CD4-positive, CD25-positive, alpha-beta regulatory T cell (primary cell): ENCODE results near the gene WRNIP1. TPM values are rescaled to one million over a fixed set of nuclear protein-coding genes. Genes with fewer than 3 reads are reported as not detected.

Experiments used
- ATAC-seq, 2 donors: fragments of 150-1000 bp; cut with Tn5 transposase; one replicate each; pipeline ENCODE4 v1.10.0; 2021; ENCODE audit warnings: low read depth in 2 of 2, moderate number of reproducible peaks in 2 of 2, moderate library complexity in 1 of 2
- DNase-seq, 3 donors: peaks; one replicate each; pipeline versions ENCODE4 v3.0.0 to v3.0.0-alpha.2; 2012 to 2022; ENCODE audit warnings: mixed read lengths in 1 of 3
- H3K27ac ChIP-seq: one replicate; pipeline ENCODE4 v1.7.0; 2013; ENCODE audit warnings: mild to moderate bottlenecking, low read length; ENCODE audit not compliant: insufficient read depth, poor library complexity, severe bottlenecking
- H3K27me3 ChIP-seq: one replicate; pipeline ENCODE4 v1.7.0; 2013; ENCODE audit warnings: low read length; ENCODE audit not compliant: control insufficient read depth, insufficient read depth
- H3K36me3 ChIP-seq: one replicate; pipeline ENCODE4 v1.7.0; 2013; ENCODE audit warnings: mild to moderate bottlenecking, low read length, moderate library complexity; ENCODE audit not compliant: control insufficient read depth, insufficient read depth
- H3K4me1 ChIP-seq: 2 replicates; pipeline ENCODE4 v1.7.0; 2013; ENCODE audit warnings: mild to moderate bottlenecking, low read length; ENCODE audit not compliant: insufficient read depth, control insufficient read depth, poor library complexity, severe bottlenecking
- H3K4me3 ChIP-seq: one replicate; pipeline ENCODE4 v1.7.0; 2013; ENCODE audit warnings: low read depth, mild to moderate bottlenecking, low read length, moderate library complexity
- H3K9me3 ChIP-seq, 2 experiments: 1 replicate in 1 of 2; 2 replicates in 1 of 2; pipeline ENCODE4 v1.7.0; 2013; ENCODE audit warnings: low read length in 2 of 2, mild to moderate bottlenecking in 1 of 2, moderate library complexity in 1 of 2; ENCODE audit not compliant: control insufficient read depth in 2 of 2
- H3K27ac Mint-ChIP-seq, 3 donors: one replicate each; pipeline ENCODE4 v1.8.0; 2020 to 2022; ENCODE audit warnings: mild to moderate bottlenecking in 3 of 3, mixed read lengths in 3 of 3, moderate library complexity in 2 of 3
- H3K27me3 Mint-ChIP-seq: one replicate; pipeline ENCODE4 v1.8.0; 2022; ENCODE audit warnings: mild to moderate bottlenecking, mixed read lengths
- H3K36me3 Mint-ChIP-seq: one replicate; pipeline ENCODE4 v1.8.0; 2020; ENCODE audit warnings: mixed read lengths
- H3K4me1 Mint-ChIP-seq, 4 donors: one replicate each; pipeline ENCODE4 v1.8.0; 2020 to 2022; ENCODE audit warnings: mixed read lengths in 4 of 4, mild to moderate bottlenecking in 1 of 4
- H3K4me3 Mint-ChIP-seq, 4 donors: one replicate each; pipeline ENCODE4 v1.8.0; 2020 to 2022; ENCODE audit warnings: mild to moderate bottlenecking in 4 of 4, mixed read lengths in 4 of 4, moderate library complexity in 3 of 4
- H3K9me3 Mint-ChIP-seq, 7 donors: one replicate each; pipeline ENCODE4 v1.8.0; 2020 to 2022; ENCODE audit warnings: mixed read lengths in 7 of 7, mild to moderate bottlenecking in 3 of 7, moderate library complexity in 2 of 7
- polyA plus RNA-seq, 4 donors: library from polyadenylated mRNA; unstranded; fragments of 300-500 nt; fragmentation: Illumina TruSeq; gene quantifications; one replicate each; pipeline ENCODE4 v1.2.3, GENCODE V29; 2021
- total RNA-seq: library from RNA; stranded (reverse); gene quantifications from one replicate; pipeline ENCODE4 v1.2.3, GENCODE V29; 2022

WRNIP1 gene
- total RNA-seq, result 31.5 TPM
- polyA plus RNA-seq, result 10 to 100 TPM; 29.6 to 36.7 (median 32.7) TPM

- Mint-ChIP-seq H3K36me3 (peaks cover 8% of the 10 kb centered on the region), H3K27me3 (peaks cover 19% of the 10 kb centered on the region), H3K4me1 (peaks cover 36 to 55% (median 42%) of the 10 kb centered on the region in 4 donors), H3K9me3 (no peaks in the 10 kb centered on the region), H3K27ac (peak within 1 kb of the TSS; percentile 96 to 97 (median 97)), H3K4me3 (peak within 1 kb of the TSS; percentile 94 to 99 (median 94))
- Histone ChIP-seq H3K4me3 (peak within 1 kb of the TSS; percentile 88), H3K36me3 (peaks cover 7% of the 10 kb centered on the region), H3K9me3 (no peaks in the 10 kb centered on the region), H3K27ac (peak within 1 kb of the TSS; percentile 97), H3K4me1 (peaks cover 52% of the 10 kb centered on the region), H3K27me3 (no peaks in the 10 kb centered on the region)
- DNase-seq, result peak; percentile 96 to 99 (median 97)
- ATAC-seq, result peak; percentile 92 to 93
These were observed at the start of gene WRNIP1 for GRCh38 chr6:2765166-2765895. Gene WRNIP1 (plus strand): TSS chr6:2765393. CDS start chr6:2765623, 230 bp downstream.

- Mint-ChIP-seq H3K27ac (no peak overlapping the region), H3K9me3 (peaks cover 0 to 11% (median 2%) of the 10 kb centered on the region in 7 donors), H3K4me1 (peaks cover 0 to 8% (median 0%) of the 10 kb centered on the region in 4 donors), H3K4me3 (no peak overlapping the region), H3K27me3 (peaks cover 12% of the 10 kb centered on the region), H3K36me3 (no peaks in the 10 kb centered on the region)
- no peaks in the 10 kb centered on the region for H3K4me1 ChIP-seq
- peaks cover 3% of the 10 kb centered on the region for H3K27me3 ChIP-seq
- ATAC-seq (no peak), DNase-seq (no peak)
- H3K4me3 ChIP-seq, result no peak overlapping the region
- H3K36me3 ChIP-seq, result no peaks in the 10 kb centered on the region
- no peak overlapping the region for H3K27ac ChIP-seq
- peaks cover 6% of the 10 kb centered on the region in 2 experiments for H3K9me3 ChIP-seq
These were observed 49.5 kb upstream of the WRNIP1 start for GRCh38 chr6:2715737-2716136.

- no peak overlapping the region for H3K27ac ChIP-seq
- Mint-ChIP-seq H3K27me3 (peaks cover 15% of the 10 kb centered on the region), H3K9me3 (peaks cover 0 to 8% (median 3%) of the 10 kb centered on the region in 7 donors), H3K36me3 (no peaks in the 10 kb centered on the region), H3K4me3 (no peak overlapping the region), H3K4me1 (peaks cover 0 to 8% (median 0%) of the 10 kb centered on the region in 4 donors), H3K27ac (no peak overlapping the region)
- no peak for DNase-seq
- no peaks in the 10 kb centered on the region for H3K27me3 ChIP-seq
- no peak overlapping the region for H3K4me3 ChIP-seq
- H3K9me3 ChIP-seq, result peaks cover 0 to 2% of the 10 kb centered on the region in 2 experiments
- no peaks in the 10 kb centered on the region for H3K36me3 ChIP-seq
- H3K4me1 ChIP-seq, result no peaks in the 10 kb centered on the region
- no peak for ATAC-seq
These were observed 48.1 kb upstream of the WRNIP1 start for GRCh38 chr6:2716936-2717700.

- H3K36me3 Mint-ChIP-seq, result no peaks in the 10 kb centered on the region
- ATAC-seq, result no peak
- no peak overlapping the region for H3K4me3 Mint-ChIP-seq
- Histone ChIP-seq H3K4me3 (no peak overlapping the region), H3K27me3 (no peaks in the 10 kb centered on the region), H3K36me3 (no peaks in the 10 kb centered on the region), H3K4me1 (no peaks in the 10 kb centered on the region), H3K27ac (no peak overlapping the region), H3K9me3 (peaks cover 0 to 2% of the 10 kb centered on the region in 2 experiments)
- H3K4me1 Mint-ChIP-seq, result peaks cover 0 to 8% (median 0%) of the 10 kb centered on the region in 4 donors
- H3K9me3 Mint-ChIP-seq, result peaks cover 0 to 10% (median 6%) of the 10 kb centered on the region in 7 donors
- no peak for DNase-seq
- peaks cover 15% of the 10 kb centered on the region for H3K27me3 Mint-ChIP-seq
- peak overlapping the region in 1 of 3 donors; percentile 38 for H3K27ac Mint-ChIP-seq
These were observed 46.7 kb upstream of the WRNIP1 start for GRCh38 chr6:2718334-2719092.

GRCh38 chr6:2719093-2719455 is 46.1 kb upstream of the WRNIP1 start:
- Mint-ChIP-seq H3K4me3 (no peak overlapping the region), H3K27ac (peak overlapping the region in 1 of 3 donors; percentile 38), H3K36me3 (no peaks in the 10 kb centered on the region), H3K9me3 (peaks cover 0 to 10% (median 6%) of the 10 kb centered on the region in 7 donors), H3K27me3 (peaks cover 14% of the 10 kb centered on the region), H3K4me1 (peaks cover 0 to 8% (median 0%) of the 10 kb centered on the region in 4 donors)
- DNase-seq (no peak), ATAC-seq (no peak)
- peaks cover 0 to 2% of the 10 kb centered on the region in 2 experiments for H3K9me3 ChIP-seq
- no peaks in the 10 kb centered on the region for H3K27me3 ChIP-seq
- H3K27ac ChIP-seq, result no peak overlapping the region
- H3K4me1 ChIP-seq, result no peaks in the 10 kb centered on the region
- H3K36me3 ChIP-seq, result no peaks in the 10 kb centered on the region
- H3K4me3 ChIP-seq, result no peak overlapping the region

GRCh38 chr6:2721219-2721618 is 44.0 kb upstream of the WRNIP1 start:
- Histone ChIP-seq H3K27ac (no peak overlapping the region), H3K9me3 (peaks cover 0 to 2% of the 10 kb centered on the region in 2 experiments), H3K36me3 (no peaks in the 10 kb centered on the region), H3K4me3 (no peak overlapping the region), H3K4me1 (no peaks in the 10 kb centered on the region), H3K27me3 (no peaks in the 10 kb centered on the region)
- ATAC-seq (no peak), DNase-seq (no peak)
- peaks cover 0 to 8% (median 0%) of the 10 kb centered on the region in 4 donors for H3K4me1 Mint-ChIP-seq
- H3K27me3 Mint-ChIP-seq, result peaks cover 8% of the 10 kb centered on the region
- H3K9me3 Mint-ChIP-seq, result peaks cover 0 to 10% (median 6%) of the 10 kb centered on the region in 7 donors
- H3K4me3 Mint-ChIP-seq, result no peak overlapping the region
- no peak overlapping the region for H3K27ac Mint-ChIP-seq
- H3K36me3 Mint-ChIP-seq, result no peaks in the 10 kb centered on the region

- Mint-ChIP-seq H3K36me3 (no peaks in the 10 kb centered on the region), H3K4me1 (no peaks in the 10 kb centered on the region), H3K9me3 (peaks cover 0 to 10% (median 5%) of the 10 kb centered on the region in 7 donors), H3K4me3 (no peak overlapping the region), H3K27me3 (peaks cover 17% of the 10 kb centered on the region), H3K27ac (no peak overlapping the region)
- Histone ChIP-seq H3K4me1 (no peaks in the 10 kb centered on the region), H3K36me3 (no peaks in the 10 kb centered on the region), H3K4me3 (no peak overlapping the region), H3K27me3 (no peaks in the 10 kb centered on the region), H3K9me3 (peaks cover 0 to 2% of the 10 kb centered on the region in 2 experiments), H3K27ac (no peak overlapping the region)
- DNase-seq (no peak), ATAC-seq (no peak)
These were observed 39.7 kb upstream of the WRNIP1 start for GRCh38 chr6:2725364-2725988.
